RWPE2 (cell line): ENCODE measurements around the gene C1orf198.
A peak's percentile ranks its signal among the peaks of the same experiment; 100 is the strongest.

ENCODE experiments used
- ATAC-seq: fragments of 200-7000 bp; cut with Tn5 transposase; 3 replicates; pipeline ENCODE4 v1.9.1; 2021; ENCODE audit warnings: low read depth
- DNase-seq: peaks from one replicate; pipeline ENCODE4 v3.0.0-alpha.2; 2020; ENCODE audit warnings: low spot score
- H3K27ac ChIP-seq: fragments of 450-650 bp; 2 replicates; pipeline ENCODE4 v1.5.1; 2017; ENCODE audit warnings: mild to moderate bottlenecking; ENCODE audit not compliant: poor library complexity, severe bottlenecking
- H3K27me3 ChIP-seq: fragments of 250-450 bp; sonication (Bioruptor Pico); 2 replicates; pipeline ENCODE4 v1.5.1; 2021; ENCODE audit warnings: mild to moderate bottlenecking, moderate library complexity; ENCODE audit not compliant: insufficient read depth, poor library complexity, severe bottlenecking
- H3K36me3 ChIP-seq: fragments of 250-450 bp; sonication (Bioruptor Pico); 2 replicates; pipeline ENCODE4 v1.5.1; 2020; ENCODE audit warnings: low read depth, mild to moderate bottlenecking, moderate library complexity
- H3K4me1 ChIP-seq: fragments of 250-450 bp; sonication (Bioruptor Pico); 2 replicates; pipeline ENCODE4 v1.5.1; 2021; ENCODE audit warnings: mild to moderate bottlenecking, moderate library complexity; ENCODE audit not compliant: insufficient read depth, poor library complexity, severe bottlenecking
- H3K4me3 ChIP-seq: fragments of 250-450 bp; sonication (Bioruptor Pico); 2 replicates; pipeline ENCODE4 v1.5.1; 2021; ENCODE audit warnings: mild to moderate bottlenecking, moderate library complexity; ENCODE audit not compliant: severe bottlenecking
- H3K9me3 ChIP-seq: fragments of 250-450 bp; sonication (Bioruptor Pico); 2 replicates; pipeline ENCODE4 v1.5.1; 2021; ENCODE audit warnings: mild to moderate bottlenecking, moderate library complexity; ENCODE audit not compliant: severe bottlenecking
- TF ChIP-seq, protein P1 (sequence below): fragments of 450-650 bp; IDR thresholded peaks from one replicate; pipeline ENCODE4 v1.5.1; 2017; ENCODE audit warnings: mild to moderate bottlenecking, moderate library complexity; ENCODE audit not compliant: poor library complexity, severe bottlenecking

Gene C1orf198

DNA sequence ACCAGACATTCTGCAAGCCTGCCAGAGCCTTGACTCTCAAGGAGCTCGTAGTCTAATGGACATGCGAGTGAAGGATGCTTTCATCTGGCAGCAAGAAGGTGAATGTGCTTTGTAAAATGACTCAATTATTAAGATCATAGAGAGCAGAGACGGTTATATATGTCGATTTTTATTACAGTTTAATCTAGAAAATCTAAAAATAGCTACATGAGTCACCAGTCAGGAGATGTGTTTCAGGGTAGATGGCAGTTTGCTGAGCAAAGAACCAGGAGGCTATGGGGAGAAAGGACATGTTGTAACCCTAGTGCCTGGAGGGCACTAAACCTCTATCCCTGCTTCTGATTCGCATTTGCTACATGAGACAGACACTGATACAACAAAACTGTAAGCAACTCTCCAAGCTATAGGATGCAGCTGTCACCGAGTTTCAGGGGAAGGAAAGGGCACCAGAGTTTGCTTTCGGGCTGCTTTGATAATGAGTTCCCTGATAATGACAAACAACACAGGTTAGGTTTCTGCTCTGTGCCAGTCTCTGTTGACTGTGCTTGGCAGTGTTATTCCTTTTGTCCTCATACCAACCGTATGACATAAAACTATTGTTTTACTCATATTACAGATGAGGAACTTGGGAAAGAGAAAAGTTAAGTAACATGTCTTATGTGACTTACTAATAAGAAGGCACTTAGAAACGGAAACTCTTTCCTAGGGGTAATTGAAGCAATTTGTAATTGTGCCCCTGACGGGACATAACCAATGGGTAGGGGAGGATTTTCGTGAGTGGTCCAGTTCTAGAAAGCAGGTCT is 43.2 kb downstream of the C1orf198 start:
- Histone ChIP-seq H3K27me3 (no peaks in the 10 kb centered on the region), H3K27ac (no peak overlapping the region)
- no peak for DNase-seq

DNA sequence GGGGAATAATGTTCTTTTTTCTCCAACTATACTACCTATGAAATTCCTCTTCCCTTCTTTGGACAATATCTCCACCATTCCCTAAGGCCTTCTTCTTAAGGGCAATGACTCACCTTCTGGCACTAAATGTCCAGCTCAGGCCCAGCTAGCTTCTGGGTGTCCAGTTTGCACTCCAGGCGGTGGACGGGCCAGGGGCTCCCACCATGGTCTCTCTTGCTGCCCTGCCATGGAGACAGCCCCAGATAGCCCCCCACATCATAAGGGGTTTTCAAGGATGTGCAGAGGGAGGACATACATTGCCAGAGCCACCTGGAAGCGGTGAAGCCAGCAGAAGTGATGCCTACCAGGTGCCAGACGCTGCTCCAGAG is 43.8 kb downstream of the C1orf198 start:
- H3K4me3 ChIP-seq = no peak overlapping the region
- DNase-seq (no peak), ATAC-seq (no peak)
- H3K9me3 ChIP-seq = no peaks in the 10 kb centered on the region
- TF ChIP-seq, protein P1, sequence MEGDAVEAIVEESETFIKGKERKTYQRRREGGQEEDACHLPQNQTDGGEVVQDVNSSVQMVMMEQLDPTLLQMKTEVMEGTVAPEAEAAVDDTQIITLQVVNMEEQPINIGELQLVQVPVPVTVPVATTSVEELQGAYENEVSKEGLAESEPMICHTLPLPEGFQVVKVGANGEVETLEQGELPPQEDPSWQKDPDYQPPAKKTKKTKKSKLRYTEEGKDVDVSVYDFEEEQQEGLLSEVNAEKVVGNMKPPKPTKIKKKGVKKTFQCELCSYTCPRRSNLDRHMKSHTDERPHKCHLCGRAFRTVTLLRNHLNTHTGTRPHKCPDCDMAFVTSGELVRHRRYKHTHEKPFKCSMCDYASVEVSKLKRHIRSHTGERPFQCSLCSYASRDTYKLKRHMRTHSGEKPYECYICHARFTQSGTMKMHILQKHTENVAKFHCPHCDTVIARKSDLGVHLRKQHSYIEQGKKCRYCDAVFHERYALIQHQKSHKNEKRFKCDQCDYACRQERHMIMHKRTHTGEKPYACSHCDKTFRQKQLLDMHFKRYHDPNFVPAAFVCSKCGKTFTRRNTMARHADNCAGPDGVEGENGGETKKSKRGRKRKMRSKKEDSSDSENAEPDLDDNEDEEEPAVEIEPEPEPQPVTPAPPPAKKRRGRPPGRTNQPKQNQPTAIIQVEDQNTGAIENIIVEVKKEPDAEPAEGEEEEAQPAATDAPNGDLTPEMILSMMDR = no peak
- H3K4me1 ChIP-seq = no peaks in the 10 kb centered on the region
- H3K27ac ChIP-seq = no peak overlapping the region
- no peaks in the 10 kb centered on the region for H3K27me3 ChIP-seq
- H3K36me3 ChIP-seq = no peaks in the 10 kb centered on the region

More for the DNA sequence above, 43.2 kb downstream of the C1orf198 start:
- no peaks in the 10 kb centered on the region for H3K36me3 ChIP-seq
- H3K9me3 ChIP-seq = no peaks in the 10 kb centered on the region
- no peak overlapping the region for H3K4me3 ChIP-seq
- no peaks in the 10 kb centered on the region for H3K4me1 ChIP-seq
- TF ChIP-seq, protein P1 = no peak
- peak; percentile 68 for ATAC-seq

DNA sequence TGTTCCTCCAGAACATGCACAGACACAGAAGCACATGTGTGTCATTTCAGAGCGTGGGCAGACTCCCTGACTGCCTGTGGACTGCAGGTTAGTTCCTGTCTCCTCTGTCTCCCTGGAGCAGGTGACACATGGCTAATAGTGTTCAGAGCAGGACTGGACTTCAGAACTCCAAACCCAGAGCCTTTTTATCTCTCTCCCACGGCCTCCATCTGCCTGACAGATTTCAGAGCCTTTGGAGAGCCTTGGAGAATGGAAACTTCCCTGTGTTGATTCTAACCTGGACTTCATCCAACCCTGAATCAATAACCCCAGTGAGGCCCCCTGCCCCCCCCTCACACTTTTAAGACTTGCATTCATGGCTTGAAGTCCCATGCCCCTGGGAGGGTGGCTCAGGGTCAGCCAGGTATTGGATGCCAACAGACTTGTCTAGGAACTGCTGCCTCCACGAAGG is 44.4 kb downstream of the C1orf198 start:
- TF ChIP-seq, protein P1 = no peak
- no peaks in the 10 kb centered on the region for H3K27me3 ChIP-seq
- H3K27ac ChIP-seq = no peak overlapping the region
- no peaks in the 10 kb centered on the region for H3K9me3 ChIP-seq
- H3K4me3 ChIP-seq = no peak overlapping the region
- no peaks in the 10 kb centered on the region for H3K4me1 ChIP-seq
- H3K36me3 ChIP-seq = no peaks in the 10 kb centered on the region
- ATAC-seq (no peak), DNase-seq (no peak)

DNA sequence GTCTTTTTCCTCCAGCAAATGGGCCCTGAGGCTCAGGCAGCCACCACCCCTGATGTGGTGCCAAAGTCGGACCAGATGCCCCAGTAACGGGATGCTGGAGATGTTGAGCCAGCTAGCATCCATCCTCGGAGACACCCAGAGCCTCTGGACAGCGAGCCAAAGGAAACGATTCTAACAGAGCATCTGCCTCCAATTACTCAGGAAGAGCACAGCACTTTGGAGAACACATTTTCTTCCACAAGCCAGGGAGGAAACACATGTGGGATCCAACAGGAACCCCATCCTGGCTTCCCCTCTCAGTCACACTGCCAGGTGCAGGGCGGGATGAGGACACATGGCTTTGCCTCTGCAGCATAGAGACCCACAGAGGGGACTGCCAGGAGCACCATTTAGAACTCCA is 44.9 kb downstream of the C1orf198 start:
- no peak for ATAC-seq
- no peak overlapping the region for H3K4me3 ChIP-seq
- TF ChIP-seq, protein P1 = no peak
- no peak overlapping the region for H3K27ac ChIP-seq
- no peaks in the 10 kb centered on the region for H3K9me3 ChIP-seq
- no peaks in the 10 kb centered on the region for H3K36me3 ChIP-seq
- H3K27me3 ChIP-seq = no peaks in the 10 kb centered on the region
- DNase-seq = no peak
- H3K4me1 ChIP-seq = no peaks in the 10 kb centered on the region

DNA sequence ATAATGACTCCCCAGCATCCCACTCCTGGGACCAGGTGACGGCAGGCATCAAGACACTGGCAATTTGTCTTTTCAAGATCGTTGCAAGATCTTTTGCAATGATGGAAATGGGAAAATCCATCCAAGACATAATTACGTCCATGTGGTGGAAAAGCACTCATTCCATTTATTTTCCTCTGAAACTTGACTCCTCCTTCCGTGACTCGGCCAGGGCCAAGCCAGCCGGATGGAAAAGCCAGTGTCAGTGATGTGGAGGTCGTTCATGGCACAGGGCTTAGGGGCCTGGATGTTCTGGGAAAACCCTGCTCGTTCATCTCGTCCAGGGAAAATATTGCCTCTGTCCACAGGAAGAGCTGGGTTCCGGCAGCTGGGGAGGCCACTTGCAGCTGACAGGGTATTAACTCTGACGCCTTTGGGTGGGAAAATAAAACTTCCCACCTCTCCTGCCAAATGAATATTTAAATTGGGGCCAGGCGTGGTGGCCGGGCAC is 46.2 kb downstream of the C1orf198 start:
- H3K27ac ChIP-seq = no peak overlapping the region
- no peaks in the 10 kb centered on the region for H3K36me3 ChIP-seq
- TF ChIP-seq, protein P1 = no peak
- H3K4me3 ChIP-seq = no peak overlapping the region
- no peak for DNase-seq
- H3K27me3 ChIP-seq = no peaks in the 10 kb centered on the region
- ATAC-seq = no peak
- H3K9me3 ChIP-seq = no peaks in the 10 kb centered on the region
- no peaks in the 10 kb centered on the region for H3K4me1 ChIP-seq
